NCI-H1694 (cell line): ENCODE measurements around the gene TSHZ2.

Experiments
- DNase-seq: peaks from one replicate; lab custom pipeline; 2025; lab: John Stamatoyannopoulos, UW

The TSHZ2 gene

DNA sequence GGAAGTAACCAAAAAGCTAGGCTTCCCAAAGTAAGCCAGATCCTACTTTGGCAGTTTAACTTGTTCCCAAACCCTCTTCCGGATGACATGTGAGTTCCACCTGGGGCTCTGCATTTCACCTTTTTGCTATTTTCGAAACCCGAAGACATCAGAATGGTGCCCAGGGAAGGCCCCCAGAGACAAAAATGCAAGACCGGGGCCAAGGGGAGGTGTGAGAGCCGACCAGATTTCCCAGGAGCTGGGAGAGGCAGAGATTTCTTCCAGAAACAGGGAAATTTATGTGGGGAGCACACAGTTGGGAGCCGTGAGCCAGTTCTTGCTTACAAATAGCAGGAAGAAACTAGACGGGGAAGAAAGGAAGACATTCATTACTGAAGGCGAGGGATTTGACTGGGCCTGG is 411.8 kb downstream of the TSHZ2 start:
- DNase-seq, result no peak

DNA sequence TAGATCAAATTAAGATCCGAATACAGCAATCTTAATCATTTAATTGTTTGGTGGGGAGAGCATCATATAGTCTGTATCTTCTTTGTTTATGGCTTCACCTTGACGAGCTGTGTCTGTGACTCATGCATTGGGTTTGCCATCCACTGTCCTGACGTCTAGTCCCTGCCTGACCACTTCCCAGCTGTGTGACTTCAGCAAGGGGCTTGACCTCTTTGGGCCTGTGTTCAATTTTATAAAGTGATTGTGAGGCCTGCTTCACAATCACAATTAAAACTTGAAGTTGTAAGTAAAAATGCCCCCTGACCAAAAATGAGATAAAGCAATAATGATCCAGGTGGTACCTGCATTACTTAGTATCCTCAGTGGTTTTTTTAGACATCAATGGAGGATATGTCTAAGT is 412.2 kb downstream of the TSHZ2 start:
- DNase-seq, result no peak

DNA sequence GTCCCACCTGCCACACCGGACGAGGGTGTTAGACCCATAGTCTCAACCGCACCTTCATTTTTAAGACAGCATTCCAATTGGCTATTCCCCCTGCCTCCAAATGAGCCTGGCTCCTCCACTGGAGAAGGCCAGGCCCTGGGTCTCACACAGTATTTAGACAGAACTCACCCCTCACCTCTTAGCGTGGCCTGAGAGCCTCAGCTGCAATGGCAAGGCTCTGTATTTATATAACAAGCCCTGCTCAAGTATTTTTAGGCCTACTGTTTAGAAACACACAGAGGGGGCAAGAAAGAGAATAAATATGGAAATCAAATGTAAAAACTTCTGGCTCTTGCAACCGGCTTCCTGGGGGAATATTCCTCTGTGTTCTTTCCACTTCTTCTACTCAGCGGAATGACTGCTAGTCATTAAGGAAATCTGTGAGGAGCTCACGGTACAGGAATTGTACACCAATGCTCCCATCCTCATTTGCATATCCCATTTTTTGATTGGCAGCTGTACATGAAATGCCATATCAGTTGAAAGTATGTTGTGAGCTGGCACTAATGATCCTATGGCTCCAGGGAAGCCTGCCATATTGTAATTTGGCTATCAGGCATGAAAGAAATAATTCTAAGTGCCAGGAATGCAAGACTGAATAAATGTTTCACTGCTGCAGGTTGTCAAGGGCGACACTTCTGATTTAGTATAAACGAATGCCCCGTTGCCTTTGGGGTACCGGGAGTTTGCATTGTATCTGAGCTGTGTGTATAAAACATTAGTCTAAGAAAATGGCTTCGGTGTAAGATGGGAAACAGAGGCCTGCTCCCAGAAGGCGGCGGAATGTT is 414.0 kb downstream of the TSHZ2 start:
- DNase-seq, result no peak

DNA sequence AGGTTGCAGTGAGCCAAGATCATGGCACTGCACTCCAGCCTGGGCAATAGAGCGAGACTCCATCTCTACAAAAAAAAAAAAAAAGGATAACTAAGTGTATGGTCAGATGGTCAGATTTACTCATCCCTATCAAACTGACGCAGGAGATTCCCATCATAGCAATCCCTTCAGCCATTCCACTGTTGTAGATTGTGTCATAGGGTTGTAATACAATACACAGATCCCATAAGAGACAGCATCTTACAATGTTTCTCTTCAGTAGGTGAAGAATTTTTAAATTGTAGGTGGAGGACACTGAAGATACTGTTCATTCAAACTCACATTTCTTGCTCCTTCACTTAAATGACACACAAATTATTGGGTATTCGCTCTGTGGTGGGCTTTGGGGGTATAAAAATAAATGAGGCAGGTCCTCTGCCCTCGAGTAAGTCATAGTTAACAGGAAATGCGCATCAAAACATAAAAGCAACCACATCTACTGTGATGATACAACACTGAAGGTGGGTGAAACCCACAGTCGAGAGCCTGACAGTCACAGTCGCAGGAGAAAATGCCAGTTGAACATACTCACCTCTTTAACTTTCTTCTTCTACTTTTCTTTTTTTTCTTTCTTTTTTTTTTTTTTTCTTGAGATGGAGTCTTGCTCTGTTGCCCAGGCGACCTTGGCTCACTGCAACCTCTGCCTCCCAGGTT is 416.0 kb downstream of the TSHZ2 start:
- DNase-seq, result no peak

DNA sequence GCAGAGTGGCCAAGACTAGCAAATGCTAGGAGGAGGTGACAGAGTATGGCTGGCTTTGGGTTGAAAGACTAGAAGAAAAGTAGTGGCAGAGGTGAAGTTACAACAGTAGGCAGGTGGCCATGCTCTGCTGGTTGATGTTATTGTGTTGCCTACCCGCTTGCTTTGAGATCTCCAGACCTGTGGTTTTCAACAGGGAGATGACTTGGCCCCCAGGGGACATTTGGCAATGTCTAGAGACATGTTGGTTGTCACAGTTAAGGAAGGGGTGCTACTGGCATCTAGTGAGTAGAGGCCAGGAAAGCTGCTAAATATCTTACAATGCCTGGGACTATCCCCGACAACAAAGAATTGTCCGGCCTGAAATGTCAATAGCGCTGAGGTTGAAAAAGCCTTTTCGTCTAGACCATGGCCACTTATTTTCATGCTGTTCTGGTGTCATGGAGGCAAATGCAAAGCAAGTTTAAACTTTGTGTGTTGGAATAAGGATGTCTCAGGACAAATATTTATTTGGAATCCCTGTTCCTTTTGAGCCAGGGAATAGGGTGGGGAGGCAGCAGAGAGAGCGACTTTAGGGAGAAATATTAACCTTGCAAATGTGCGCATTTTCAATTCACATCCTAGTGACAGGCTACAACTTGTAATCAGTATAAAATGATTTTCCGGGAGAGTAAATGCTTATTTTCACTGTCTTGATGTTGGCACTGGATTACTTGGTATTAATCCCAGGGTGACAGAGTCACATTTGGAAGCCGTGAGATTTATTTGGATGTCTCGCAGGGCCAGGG is 417.6 kb downstream of the TSHZ2 start:
- DNase-seq, result no peak

DNA sequence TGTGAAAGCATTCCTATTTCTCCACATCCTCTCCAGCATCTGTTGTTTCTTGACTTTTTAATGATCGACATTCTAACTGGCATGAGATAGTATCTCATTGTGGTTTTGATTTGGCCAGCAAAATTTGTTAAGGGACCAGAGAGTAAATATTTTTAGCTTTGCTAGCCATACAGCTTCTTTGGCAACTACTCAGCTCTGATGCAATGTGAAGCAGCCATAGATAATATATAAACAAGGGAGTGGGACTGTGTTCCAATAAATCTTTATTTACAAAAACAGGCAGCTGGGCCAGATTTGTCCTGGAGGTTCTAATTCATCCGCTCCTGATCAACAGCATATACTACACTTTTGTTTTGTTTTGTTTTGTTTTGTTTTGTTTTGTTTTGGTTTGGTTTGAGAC is 418.6 kb downstream of the TSHZ2 start:
- no peak for DNase-seq

DNA sequence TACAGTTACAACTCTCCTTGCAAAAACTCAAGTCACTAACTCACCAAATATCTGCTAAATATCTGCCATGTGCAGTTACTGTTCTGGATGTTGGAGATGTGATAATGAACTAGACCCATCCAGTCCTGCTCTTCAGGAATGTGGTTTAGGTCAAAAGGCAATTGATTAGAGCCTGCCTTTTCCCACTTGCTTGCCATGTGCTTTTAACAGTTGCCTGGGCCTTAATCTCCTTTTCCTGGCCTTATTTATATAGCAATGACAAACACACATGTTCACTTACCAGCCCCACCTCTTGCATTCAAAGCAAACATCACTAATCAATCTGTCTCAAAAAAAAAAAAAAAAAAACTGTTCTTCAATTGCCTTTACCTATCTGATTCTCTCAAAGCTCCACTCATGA is 422.3 kb downstream of the TSHZ2 start:
- DNase-seq, result no peak

DNA sequence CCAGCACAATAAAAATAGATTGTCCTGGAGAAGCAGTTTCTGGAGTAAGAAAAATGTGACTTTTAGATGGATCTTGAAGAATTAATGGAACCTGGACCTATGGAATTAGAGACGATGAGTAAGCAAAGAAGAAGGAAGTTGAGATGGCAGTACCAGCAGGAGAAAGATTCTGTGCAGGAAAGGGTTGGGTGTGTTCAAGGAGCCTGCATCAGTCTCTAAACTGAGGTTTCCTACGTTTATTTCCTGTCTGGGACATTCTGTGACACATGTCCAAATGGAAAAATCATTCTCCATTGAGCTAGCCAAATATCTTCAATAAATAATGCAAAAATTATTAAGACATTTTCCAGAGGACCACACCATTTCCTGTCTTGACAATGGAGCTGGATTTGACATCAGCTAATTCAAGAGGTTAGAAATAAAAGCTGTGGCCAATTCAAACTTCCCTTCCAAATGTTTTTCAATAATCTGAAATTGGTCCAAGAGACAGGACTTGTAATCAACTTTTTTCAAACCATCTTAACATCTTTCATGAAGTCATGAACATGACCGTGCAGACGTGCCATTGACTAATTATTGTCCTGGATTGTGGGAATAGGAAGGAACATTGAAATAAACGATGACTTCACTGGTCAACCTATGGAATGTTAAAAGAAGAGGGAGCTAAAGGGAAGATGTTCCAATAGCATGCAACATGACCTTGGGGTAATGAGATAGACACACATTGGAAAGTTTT is 423.2 kb downstream of the TSHZ2 start:
- no peak for DNase-seq

DNA sequence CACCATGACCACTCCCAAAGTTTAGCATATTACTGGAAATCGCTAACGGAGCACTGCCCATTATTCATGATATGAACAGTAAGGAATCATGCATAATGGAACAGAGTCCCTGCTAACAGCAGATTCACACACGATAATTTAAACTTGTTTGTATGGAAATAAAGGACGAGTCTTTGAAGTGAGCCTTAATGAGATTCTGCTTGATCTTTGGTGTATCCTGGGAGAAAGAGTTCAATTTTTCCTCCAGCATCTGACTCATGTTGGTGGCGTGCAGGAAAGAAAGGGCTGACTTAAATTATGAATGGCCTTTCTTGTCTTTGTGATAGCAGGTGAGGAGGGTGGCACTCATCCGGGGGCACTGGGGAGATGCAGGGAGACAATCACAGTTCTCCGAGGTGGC is 426.9 kb downstream of the TSHZ2 start:
- DNase-seq, result no peak

DNA sequence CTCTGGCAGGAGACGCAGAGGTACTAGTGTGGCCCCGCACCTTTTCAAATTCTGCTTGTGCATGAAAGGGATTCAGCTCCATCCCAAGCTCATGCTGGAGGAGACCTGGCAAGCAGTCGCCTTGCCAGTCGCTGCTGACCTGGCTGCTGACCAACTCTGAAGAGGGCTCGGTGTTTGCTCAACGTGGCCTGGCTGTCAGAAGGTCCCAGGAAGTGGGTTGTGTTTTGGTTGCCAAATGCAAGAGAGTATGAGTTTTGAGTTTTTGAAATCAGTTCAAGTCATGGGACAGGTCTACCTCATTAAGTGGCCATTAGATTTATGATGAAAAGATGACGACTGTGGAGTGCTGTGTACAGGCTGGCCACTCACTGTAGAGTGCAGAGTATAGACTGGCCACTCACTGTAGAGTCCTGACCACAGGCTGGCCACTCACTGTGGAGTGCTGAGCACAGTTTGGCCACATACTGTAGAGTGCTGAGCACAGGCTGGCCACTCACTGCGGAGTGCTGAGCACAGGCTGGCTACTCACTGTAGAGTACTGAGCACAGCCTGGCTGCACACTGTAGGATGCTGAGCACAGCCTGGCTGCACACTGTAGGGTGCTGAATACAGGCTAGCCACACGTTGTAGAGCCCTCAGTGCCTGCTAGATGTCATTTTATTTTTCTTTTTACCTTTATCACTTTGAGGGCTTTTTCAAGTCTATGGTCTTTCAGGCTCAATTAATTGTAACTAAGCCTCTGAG is 427.6 kb downstream of the TSHZ2 start:
- DNase-seq, result no peak

DNA sequence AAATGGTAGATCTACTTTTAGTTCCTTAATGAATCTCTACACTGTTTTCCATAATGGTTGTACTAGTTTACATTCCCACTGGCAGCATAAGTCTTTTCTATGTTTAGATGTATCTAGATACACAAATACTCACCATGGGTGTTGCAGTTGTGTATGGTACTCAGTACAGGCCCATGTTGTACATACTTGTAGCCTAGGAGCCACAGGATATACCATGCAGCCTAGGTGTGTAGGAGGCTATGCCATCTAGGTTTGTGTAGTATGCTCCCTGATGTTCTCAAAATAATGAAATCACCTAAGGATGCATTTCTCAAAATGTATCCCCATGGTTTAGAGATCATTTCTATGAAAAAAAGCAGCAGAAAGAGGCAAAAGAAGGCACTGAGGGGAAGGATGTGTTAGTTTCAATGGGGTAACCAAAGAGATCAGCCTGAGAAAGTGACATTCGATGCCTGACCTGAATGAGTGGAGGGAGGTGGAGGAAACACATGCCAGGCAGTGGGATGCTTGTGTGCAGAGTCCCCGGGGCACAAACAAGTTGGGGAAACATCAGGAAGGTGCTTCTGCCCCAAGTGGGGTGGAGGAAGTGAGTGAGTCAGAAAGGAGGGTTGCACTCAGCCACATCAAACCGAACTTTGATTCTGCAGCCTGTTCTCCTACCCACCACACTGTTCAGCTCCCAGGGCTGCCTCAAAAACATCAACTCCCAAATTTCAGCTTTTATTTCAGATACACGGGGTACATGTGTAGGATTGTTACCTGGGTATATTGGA is 430.3 kb downstream of the TSHZ2 start:
- no peak for DNase-seq

DNA sequence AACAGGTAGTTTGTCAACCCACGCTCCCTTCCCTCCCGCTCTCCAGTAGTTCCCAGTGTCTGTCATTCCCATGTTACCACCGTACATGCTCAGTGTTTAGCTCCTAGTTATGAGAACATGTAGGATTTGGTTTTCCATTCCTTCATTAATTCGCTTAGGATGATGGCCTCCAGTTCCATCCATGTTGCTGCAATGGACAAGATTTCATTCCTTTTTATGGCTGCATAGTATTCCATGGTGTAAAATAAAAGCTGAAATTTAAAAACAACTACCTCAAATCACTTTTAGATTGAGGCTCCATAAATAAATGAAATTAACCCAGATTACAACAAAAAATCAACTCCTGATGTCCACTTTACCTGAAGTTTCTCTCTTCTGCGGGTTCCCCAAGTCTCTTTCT is 430.9 kb downstream of the TSHZ2 start:
- no peak for DNase-seq

DNA sequence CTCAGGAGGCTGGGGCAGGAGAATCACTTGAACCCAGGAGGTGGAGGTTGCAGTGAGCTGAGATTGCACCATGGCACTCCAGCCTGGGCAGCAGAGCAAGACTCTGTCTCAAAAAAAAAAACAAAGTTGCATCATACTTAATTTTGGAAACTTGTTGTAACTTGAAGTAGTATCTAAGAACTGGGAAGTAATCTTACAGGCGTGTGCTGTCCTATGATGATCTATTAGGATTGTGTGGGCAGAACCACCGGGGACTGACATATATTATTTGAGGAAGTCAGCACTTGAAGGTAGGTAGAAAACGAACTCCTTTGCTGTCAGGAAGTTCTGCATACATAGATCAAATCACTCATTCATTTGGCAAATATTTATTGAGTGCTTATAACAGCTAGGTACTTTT is 433.0 kb downstream of the TSHZ2 start:
- DNase-seq, result no peak

DNA sequence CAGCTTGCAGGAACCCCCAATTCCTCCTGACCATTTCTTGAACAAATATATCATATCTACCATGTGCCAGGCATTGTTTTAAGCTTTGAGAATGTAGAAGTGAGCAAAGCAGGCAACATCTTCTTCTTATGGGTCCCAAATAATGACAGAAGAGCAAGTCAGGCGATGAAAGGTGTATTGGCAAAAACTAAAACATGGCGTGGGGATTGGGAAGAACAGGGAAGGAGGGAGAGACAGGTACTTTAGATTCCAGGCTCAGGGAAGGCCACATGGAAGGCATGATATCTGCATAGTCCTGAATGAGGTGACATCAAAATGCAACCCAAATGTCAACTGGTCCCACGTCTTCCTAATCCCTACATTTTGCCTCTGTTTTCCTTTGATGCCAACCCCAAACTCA is 434.4 kb downstream of the TSHZ2 start:
- DNase-seq, result no peak

DNA sequence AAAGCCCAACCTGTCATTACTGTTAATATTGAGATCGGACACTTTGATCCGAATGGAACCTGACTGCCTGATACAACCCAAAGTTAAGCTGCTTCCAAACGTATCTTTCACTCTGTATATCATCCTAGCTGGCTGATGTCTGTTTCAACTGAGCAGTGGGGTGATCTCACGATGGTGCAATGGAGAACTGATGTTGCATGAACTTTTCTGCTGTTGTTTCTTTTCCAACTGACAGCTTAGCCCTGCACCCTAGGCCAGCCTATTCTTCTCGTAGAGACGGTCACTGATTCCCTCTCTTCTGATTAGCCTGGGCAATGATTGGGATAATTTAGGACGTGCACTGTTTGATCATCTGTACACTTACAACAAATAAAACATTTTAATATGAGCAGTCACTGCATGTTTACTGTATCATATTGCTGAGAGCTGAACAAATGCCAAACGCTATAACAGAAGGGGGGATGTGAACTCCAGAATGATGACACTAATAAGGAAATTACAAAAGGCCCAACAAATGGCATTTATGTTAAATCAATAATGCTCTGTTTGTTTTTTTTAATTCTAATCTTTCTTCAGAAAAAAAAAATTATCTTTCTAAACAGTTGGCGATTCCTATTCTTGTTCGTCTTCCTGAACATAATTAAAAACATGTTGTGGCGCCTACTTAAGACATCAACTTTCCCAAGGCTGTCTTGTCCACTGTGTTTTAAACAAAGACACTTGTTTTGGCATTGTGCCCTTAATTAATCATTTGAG is 436.7 kb downstream of the TSHZ2 start:
- DNase-seq, result peak; percentile 12

DNA sequence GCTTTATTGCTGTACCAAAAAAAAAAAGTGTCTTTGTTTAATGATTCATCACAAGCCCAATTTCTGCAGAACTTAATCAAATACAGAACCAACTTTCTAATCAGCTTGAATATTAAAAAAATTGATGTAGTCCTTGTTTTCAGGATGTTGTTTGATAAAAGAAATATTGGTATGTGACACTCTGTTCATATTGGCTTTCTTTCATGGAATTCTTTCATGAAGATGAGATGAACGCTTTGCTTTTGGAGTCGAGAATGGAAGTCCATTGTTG is 437.2 kb downstream of the TSHZ2 start:
- no peak for DNase-seq

DNA sequence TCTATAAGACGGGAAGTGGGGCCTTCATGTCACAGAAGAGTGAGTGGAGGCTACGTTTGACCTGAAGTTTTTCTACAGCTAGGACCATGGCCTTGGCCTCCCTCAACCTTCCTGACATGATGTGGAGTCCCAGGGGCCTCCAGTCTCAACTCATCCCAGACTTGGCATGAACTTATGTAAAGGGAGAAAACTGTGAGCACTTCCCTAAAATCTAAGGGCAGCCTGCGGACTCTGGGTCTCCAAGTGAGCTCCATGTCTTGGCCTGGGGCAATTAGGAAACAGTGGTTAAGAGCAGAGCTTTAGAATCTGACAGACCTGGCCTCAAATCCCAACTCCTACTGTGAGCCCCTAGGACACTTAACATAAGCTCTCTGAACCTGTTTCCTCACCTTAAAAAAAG is 439.0 kb downstream of the TSHZ2 start:
- DNase-seq, result no peak

DNA sequence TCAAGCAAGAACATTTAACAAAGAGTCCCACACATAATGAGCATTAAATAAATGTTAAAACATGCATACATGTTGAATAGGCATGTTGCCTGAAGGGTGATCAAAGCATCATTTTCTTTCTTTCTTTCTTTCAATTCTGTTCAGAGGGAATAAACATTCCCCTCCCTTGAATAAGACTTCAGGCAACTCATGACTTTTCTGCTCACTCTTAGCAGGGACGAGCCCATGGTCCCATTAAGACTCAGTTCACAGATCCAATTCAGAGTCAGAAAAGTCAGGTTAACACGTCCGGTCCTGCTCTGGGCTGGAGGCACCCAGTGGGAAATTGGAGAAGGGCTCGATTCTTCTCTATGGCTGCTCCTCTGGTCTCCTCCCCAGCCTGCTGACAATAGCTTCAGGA is 439.7 kb downstream of the TSHZ2 start:
- DNase-seq, result no peak

DNA sequence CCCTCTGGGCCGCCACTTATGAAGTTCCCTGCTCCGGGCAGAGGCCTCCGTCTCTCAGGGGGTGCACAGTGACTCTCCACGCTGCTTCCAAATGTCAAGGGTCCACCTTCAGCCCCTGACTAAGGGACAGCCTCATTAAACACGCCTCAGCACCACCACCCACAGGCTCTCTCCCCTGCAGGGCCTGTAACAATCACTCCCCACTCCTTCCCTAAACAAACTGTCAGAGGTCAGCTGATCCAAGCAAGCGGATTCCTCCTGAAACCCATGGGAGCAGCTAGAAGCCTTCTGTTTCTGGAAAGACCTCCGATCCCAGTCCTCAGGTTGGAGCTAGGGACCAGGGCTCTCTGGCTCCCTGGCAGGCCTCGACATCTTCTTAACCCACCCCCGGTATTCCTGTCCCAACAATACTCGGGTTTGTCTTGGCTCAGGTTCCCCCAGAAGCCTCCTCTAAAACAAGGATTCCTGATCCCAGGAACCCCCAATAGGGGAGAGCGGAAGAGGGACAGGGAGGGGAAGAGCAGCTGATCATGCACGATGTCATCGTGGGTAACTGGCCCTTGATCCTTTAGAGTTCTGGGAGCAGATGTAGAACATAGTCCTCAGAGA is 440.5 kb downstream of the TSHZ2 start:
- no peak for DNase-seq

DNA sequence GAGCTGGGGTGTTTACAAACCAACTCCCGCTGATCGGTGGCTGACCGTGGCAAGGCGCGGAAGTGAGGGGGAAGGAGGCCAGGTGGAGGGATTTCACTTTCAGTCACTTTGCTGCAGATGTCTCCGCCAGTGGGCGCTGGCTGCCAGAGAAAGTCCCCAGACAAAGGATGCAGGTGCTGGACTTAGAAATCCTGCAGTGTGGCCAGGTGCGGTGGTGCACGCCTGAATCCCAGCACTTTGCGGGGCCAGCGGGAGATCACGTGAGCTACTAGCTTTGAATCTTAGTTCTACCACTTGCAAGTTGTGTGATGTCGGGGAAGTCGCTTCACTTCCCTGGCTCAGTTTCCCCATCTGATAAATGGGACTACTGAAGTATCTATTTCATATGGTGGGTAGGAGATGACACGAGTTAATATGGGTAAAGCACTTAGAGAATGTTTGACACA is 441.1 kb downstream of the TSHZ2 start:
- DNase-seq, result no peak
